Endometrial microvascular endothelial cells (primary cell): ENCODE results near the gene CDC27. TPM values are rescaled to one million over a fixed set of nuclear protein-coding genes. Genes with fewer than 3 reads are reported as not detected.
"Not testable (repeated sequence)": the region's sequence is repeated elsewhere in the genome, so short reads cannot be mapped to it uniquely, and the experiment has no call there.

Source experiments
- in situ Hi-C: cut with HindIII; loops from 2 replicates; pipeline ENCODE4 v1.10.0; 2017; ENCODE audit warnings: low sequenced_read_pairs, low pct_unique_long_range_greater_than_20kb; ENCODE audit errors: inconsistent ontology term
- total RNA-seq: library from RNA; depleted of rRNA; stranded (reverse); fragments of >200 nt; gene quantifications from one replicate; pipeline ENCODE4 v1.2.3, GENCODE V29; 2015; ENCODE audit errors: inconsistent ontology term

The CDC27 gene
- 86.4 TPM for total RNA-seq

GRCh38 chr17:47188876-47189731 lies at the start of gene CDC27:
TSS of gene CDC27 (minus strand) at chr17:47189295. CDS start at chr17:47189172, 123 bp downstream.
- in situ Hi-C loops, result no loop called here

- in situ Hi-C loops, result no loop called here
These were observed 49.4 kb upstream of the CDC27 start for GRCh38 chr17:47238321-47239010.

DNA sequence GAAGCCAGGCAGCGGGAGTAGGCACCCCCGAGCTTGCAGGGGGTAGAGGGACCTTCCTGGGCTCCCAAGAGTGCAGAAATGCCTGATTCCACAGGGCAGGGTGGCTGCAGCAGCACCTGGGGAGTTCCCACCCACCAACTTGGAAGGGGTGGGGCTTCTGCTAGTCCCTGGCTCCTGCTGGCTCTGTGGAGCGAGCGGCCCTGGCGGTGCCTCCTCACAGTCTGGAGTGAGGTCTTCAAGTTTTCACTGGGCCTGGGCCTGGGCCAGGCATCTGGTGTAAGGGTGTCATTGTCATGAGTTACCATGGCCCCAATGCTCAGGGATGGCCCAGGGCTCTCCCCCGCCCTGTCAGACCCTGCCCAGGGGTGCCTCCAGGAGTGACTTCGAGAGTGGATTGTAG lies 48.7 kb upstream of the CDC27 start:
- in situ Hi-C loops, result no loop called here

DNA sequence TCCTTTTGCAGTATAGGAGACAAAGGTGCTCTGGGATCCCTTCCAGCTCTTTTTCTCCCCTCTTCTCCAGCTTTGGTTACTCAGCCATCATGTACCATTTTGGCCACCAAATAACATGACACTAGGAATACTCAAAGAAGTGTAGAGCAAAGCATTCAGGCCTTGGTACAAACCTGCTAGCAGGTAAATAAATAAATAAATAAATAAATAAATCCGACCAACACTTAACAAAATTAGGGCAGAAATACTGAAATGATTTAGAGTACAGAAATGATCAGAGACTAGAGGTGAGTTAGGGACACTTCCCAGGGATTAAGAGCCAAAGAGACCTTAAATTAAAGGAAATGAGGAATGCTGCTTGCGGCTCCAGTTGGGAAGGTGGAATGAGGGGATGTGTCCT lies 46.8 kb upstream of the CDC27 start:
- in situ Hi-C loops, result no loop called here

- in situ Hi-C loops, result no loop called here
These were observed 46.4 kb upstream of the CDC27 start for GRCh38 chr17:47235506-47235905.

DNA sequence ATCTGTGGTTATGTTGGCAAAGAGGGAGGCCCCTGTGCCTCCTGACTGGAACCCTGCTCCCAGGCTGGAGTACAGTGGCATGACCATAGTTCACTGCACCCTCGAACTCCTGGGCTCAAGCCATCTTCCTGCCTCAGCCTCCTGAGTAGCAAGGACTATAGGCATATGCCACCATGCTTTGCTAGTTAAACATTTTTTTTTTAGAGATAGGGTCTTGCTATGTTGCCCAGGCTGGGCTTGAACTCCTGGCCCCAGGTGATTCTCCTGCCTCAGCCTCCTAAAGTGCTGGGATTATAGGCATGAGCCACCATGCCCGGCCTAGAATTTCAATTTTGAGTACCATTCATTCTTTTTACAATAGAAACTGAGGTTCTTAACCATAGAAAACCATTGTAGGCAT lies 43.4 kb upstream of the CDC27 start:
- in situ Hi-C loops, result no loop called here

- in situ Hi-C loops, result no loop called here
These were observed 42.8 kb upstream of the CDC27 start for GRCh38 chr17:47231866-47232265.

DNA sequence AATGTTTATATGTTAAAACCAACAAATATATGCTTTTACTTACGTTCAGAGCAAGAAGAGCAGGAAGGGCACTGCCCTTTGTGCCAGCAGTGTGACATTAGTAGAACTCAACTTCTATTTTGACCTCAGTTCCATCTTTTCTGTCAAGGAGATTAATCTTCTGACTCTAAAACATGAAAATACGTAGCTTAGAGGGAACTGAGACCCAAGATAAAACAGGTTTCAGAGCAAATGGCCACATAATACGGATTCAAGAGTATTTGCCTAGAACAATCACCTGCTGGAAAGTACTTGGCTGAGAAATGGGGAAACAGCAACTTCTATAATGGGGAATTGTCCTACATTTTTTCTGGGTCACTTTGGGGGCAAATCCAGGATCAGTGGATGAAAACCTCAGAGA lies 42.2 kb upstream of the CDC27 start:
- in situ Hi-C loops, result no loop called here

DNA sequence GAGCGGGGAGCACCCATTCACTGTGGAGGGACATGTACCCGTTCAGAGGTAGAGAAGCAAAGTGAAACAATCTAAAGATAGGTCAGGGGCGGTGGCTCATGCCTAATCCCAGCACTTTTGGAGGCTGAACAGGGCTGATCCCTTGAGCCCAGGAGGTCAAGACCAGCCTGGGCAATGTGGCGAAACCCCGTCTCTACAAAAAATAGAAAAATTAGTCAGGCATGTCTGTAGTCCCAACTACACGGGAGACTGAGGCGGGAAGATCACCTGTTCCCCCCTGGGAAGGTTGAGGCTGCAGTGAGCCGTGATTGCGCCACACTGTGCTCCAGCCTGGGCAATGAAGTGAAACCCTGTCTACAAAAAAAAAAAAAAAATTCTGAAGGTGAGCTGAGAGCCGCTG lies 41.8 kb upstream of the CDC27 start:
- in situ Hi-C loops, result no loop called here

- in situ Hi-C loops, result no loop called here
These were observed 40.7 kb upstream of the CDC27 start for GRCh38 chr17:47229535-47230443.

DNA sequence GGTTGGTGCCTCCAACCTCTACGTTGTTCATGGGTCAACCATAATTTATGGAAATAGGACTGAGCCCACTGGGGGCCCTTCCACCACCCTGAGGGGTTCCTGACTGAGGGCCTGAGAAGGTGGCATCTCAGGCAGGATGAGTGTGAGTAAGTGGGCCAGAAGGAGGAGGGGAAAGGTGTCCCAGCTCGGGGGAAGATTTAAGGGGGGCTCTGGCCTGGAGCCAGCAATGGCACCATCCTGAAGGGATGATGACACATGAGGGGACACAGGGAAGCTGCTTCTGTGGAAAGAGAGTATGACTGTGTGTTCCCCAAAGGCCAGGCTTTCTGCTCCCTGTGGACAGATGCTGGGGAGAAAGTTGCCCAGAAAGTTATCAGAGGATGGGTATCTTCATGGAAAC lies 38.8 kb upstream of the CDC27 start:
- in situ Hi-C loops, result no loop called here

DNA sequence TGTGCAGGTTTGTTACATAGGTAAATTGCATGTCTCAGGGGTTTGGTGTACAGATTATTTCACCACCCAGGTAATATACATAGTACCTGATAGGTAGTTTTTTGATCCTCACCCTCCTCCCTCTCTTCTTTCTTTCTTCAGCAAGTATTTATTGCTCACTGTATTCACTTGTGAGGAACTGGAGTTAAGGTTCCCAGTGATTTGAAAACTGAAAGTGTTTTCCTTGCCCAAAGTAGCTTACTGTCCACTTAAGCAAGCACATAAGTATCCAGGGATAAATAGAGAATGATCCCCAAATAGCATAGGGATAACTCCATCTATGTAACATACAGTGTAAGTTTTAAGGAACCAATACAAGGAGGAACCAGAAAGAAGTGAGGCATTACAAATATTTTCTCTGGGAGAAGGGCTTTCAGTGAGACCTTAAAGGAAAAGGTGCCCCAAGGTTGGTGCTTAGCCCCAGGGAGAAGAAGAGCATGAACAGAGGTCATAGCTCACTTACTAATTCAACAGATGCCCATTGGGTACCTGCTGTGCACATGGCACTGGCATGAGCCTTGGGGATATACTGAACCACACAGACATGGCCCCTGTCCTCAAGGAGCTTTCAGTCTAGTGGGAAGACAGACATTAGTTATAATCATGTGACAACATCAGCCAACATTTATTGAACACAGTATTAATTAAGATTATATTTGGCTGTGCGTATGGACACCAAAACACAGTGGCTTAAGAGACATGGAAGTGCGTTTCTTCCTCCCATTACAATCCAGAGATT lies 37.0 kb upstream of the CDC27 start:
- in situ Hi-C loops, result no loop called here

DNA sequence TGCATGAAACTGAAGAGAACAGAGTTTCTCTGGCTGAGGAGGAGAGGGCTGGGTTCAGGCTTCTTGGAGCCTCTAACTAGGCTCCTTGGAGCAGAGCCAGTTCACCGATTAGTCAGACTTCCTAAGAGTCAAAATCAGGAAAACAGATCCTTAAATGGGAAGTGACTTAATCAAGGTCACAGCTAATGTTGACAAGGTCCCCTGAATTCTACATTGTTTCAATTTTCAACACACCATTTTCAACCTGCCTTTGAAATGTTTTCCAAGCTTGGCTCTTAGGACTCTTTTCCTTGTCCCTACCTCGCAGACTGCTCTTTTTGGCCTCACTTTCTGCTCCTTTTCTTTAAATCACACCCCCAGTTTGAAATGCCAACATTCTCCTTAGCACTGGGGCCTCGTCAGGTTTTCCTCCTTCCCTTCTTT lies 36.4 kb upstream of the CDC27 start:
- in situ Hi-C loops, result no loop called here

GRCh38 chr17:47224966-47225365 lies 35.9 kb upstream of the CDC27 start:
- in situ Hi-C loops, result no loop called here

- in situ Hi-C loops, result not testable (repeated sequence)
These were observed 35.0 kb upstream of the CDC27 start for GRCh38 chr17:47224077-47224476.

- in situ Hi-C loops, result no loop called here
These were observed 34.4 kb upstream of the CDC27 start for GRCh38 chr17:47223460-47223859.

- in situ Hi-C loops, result no loop called here
These were observed 33.9 kb upstream of the CDC27 start for GRCh38 chr17:47223007-47223406.

- in situ Hi-C loops, result no loop called here
These were observed 33.0 kb upstream of the CDC27 start for GRCh38 chr17:47222047-47222446.

DNA sequence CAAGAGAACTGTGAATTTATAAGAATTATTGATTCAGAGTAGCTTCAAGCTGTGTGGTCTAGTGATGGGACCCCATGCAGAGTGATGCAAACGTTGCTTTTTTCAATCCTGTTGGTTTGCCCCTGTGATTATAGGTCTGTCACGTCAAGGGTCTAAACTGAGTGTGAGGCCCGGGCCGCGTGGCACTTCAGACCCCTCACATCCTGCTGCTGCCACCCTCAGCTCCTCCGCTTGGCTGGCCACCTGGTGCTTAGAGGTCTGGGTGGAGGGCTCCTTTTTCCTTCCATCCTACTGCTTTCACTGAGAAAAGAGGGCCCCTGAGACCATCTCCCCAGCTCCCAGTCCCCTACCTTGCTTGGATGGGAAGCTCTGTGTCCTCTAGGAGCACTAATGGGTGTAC lies 32.1 kb upstream of the CDC27 start:
- in situ Hi-C loops, result no loop called here
